ENCODE measurements around the gene CFAP299.

DNA sequence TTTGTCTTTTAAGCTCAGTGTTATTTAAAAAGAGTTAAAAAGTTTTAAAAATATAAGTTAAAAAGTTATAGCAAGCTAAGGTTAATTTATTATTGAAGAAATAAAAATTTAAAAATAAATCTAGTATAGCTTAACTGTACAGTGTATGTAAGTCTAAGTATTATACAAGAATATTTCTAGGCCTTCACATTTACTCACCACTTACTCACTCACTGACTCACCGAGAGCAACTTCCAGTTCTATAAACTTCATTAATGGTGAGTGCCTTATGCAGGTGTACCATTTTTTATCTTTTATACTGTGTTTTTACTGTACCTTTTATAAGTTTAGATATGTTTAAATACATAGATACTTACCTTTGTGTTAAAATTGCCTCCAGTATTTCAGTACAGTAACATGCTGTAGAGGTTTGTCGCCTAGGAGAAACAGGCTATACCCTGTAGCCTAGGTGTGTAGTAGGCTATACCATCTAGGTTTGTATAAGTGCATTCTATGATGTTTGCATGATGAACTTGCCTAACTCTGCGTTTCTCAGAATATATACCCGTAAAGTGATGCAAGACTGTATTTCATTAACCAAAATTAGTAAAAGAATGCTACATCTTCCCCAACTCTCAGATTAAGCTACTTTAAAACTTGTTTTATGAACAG lies 202.9 kb downstream of the CFAP299 start:
- TF ChIP-seq, protein P1, sequence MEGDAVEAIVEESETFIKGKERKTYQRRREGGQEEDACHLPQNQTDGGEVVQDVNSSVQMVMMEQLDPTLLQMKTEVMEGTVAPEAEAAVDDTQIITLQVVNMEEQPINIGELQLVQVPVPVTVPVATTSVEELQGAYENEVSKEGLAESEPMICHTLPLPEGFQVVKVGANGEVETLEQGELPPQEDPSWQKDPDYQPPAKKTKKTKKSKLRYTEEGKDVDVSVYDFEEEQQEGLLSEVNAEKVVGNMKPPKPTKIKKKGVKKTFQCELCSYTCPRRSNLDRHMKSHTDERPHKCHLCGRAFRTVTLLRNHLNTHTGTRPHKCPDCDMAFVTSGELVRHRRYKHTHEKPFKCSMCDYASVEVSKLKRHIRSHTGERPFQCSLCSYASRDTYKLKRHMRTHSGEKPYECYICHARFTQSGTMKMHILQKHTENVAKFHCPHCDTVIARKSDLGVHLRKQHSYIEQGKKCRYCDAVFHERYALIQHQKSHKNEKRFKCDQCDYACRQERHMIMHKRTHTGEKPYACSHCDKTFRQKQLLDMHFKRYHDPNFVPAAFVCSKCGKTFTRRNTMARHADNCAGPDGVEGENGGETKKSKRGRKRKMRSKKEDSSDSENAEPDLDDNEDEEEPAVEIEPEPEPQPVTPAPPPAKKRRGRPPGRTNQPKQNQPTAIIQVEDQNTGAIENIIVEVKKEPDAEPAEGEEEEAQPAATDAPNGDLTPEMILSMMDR (IDR thresholded peaks at IDR 0.05), result no peak
- no peak for TF ChIP-seq EZH2 (IDR thresholded peaks at IDR 0.05; ENCODE audit: borderline replicate concordance, insufficient read depth, low read depth, low read length, poor library complexity, severe bottlenecking)
